CD8-positive, alpha-beta memory T cell (primary cell): Measurements from ENCODE around the gene OR13C3. TPM values are rescaled to one million over a fixed set of nuclear protein-coding genes. Genes with fewer than 3 reads are reported as not detected.

Source experiments
- CTCF ChIA-PET: fragments of 350-600 bp; sonication (Branson Sonifier 250); formaldehyde crosslinking; loops from one replicate; lab custom pipeline; 2021; ENCODE audit warnings: antibody characterized with exemption; lab: Charles Lee
- POLR2A ChIA-PET: fragments of 350-600 bp; sonication (Branson Sonifier 250); formaldehyde crosslinking; loops from one replicate; lab custom pipeline; 2021; ENCODE audit warnings: antibody characterized with exemption; lab: Charles Lee
- DNase-seq, 5 donors: peaks; one replicate each; pipeline versions ENCODE4 v3.0.0 to v3.0.0-alpha.2; 2020 to 2022; ENCODE audit warnings: mixed read lengths in 1 of 5
- H3K27ac ChIP-seq: one replicate; pipeline ENCODE4 v1.7.0; 2013; ENCODE audit warnings: low read depth, mild to moderate bottlenecking, low read length, moderate library complexity
- H3K27me3 ChIP-seq: 2 replicates; pipeline ENCODE4 v1.7.0; 2013; ENCODE audit warnings: low read length, mild to moderate bottlenecking; ENCODE audit not compliant: insufficient read depth, poor library complexity, severe bottlenecking
- H3K36me3 ChIP-seq: 2 replicates; pipeline ENCODE4 v1.7.0; 2013; ENCODE audit warnings: mild to moderate bottlenecking, low read length, moderate library complexity; ENCODE audit not compliant: insufficient read depth
- H3K4me1 ChIP-seq: 2 replicates; pipeline ENCODE4 v1.7.0; 2013; ENCODE audit warnings: mild to moderate bottlenecking, low read length, moderate library complexity; ENCODE audit not compliant: insufficient read depth
- H3K4me3 ChIP-seq: 2 replicates; pipeline ENCODE4 v1.7.0; 2013; ENCODE audit warnings: mild to moderate bottlenecking, low read length
- H3K9me3 ChIP-seq: 2 replicates; pipeline ENCODE4 v1.7.0; 2013; ENCODE audit warnings: mild to moderate bottlenecking, low read length
- H3K27ac Mint-ChIP-seq, 8 donors: one replicate each; pipeline ENCODE4 v1.8.0; 2020 to 2021; ENCODE audit warnings: mixed read lengths in 8 of 8, mild to moderate bottlenecking in 6 of 8, inconsistent platforms in 3 of 8, moderate library complexity in 3 of 8
- H3K27me3 Mint-ChIP-seq, 2 donors: one replicate each; pipeline ENCODE4 v1.8.0; 2020 to 2021; ENCODE audit warnings: mixed read lengths in 2 of 2, mild to moderate bottlenecking in 1 of 2, moderate library complexity in 1 of 2
- H3K36me3 Mint-ChIP-seq, 3 donors: one replicate each; pipeline ENCODE4 v1.8.0; 2020 to 2021; ENCODE audit warnings: mixed read lengths in 3 of 3, inconsistent platforms in 1 of 3, mild to moderate bottlenecking in 1 of 3
- H3K4me1 Mint-ChIP-seq, 3 donors: one replicate each; pipeline ENCODE4 v1.8.0; 2020 to 2021; ENCODE audit warnings: mixed read lengths in 3 of 3, inconsistent platforms in 1 of 3, mild to moderate bottlenecking in 1 of 3
- H3K4me3 Mint-ChIP-seq, 7 donors: one replicate each; pipeline ENCODE4 v1.8.0; 2020 to 2021; ENCODE audit warnings: mixed read lengths in 7 of 7, mild to moderate bottlenecking in 6 of 7, moderate library complexity in 4 of 7, inconsistent platforms in 2 of 7
- H3K9me3 Mint-ChIP-seq, 5 donors: one replicate each; pipeline ENCODE4 v1.8.0; 2020 to 2022; ENCODE audit warnings: mixed read lengths in 5 of 5, mild to moderate bottlenecking in 3 of 5, moderate library complexity in 2 of 5, inconsistent platforms in 1 of 5
- polyA plus RNA-seq: library from polyadenylated mRNA; unstranded; fragments of 300-500 nt; fragmentation: Illumina TruSeq; gene quantifications from one replicate; pipeline ENCODE4 v1.2.3, GENCODE V29; 2021
- total RNA-seq, 2 experiments: library from RNA; stranded (reverse); gene quantifications; one replicate each; pipeline ENCODE4 v1.2.3, GENCODE V29; 2021

The OR13C3 gene
- total and polyA plus RNA-seq, 3 experiments from 2014 or later = not detected

GRCh38 chr9:104503440-104503839 is 33.2 kb downstream of the OR13C3 start:
- POLR2A ChIA-PET = no interaction called here
- Mint-ChIP-seq H3K27me3 (peaks cover 0 to 2% of the 10 kb centered on the region in 2 donors), H3K9me3 (peaks cover 0 to 2% (median 0%) of the 10 kb centered on the region in 5 donors), H3K27ac (no peak overlapping the region), H3K36me3 (no peaks in the 10 kb centered on the region), H3K4me1 (no peaks in the 10 kb centered on the region), H3K4me3 (no peak overlapping the region)
- no peak for DNase-seq
- Histone ChIP-seq H3K27me3 (no peaks in the 10 kb centered on the region), H3K27ac (no peak overlapping the region), H3K4me1 (no peaks in the 10 kb centered on the region), H3K36me3 (no peaks in the 10 kb centered on the region), H3K4me3 (no peak overlapping the region), H3K9me3 (no peaks in the 10 kb centered on the region)
- CTCF ChIA-PET = no interaction called here

GRCh38 chr9:104494808-104495207 is 41.8 kb downstream of the OR13C3 start:
- Mint-ChIP-seq H3K9me3 (peaks cover 0 to 8% (median 0%) of the 10 kb centered on the region in 5 donors), H3K36me3 (no peaks in the 10 kb centered on the region), H3K4me1 (no peaks in the 10 kb centered on the region), H3K27ac (no peak overlapping the region), H3K4me3 (no peak overlapping the region), H3K27me3 (peaks cover 0 to 2% of the 10 kb centered on the region in 2 donors)
- Histone ChIP-seq H3K27ac (no peak overlapping the region), H3K27me3 (no peaks in the 10 kb centered on the region), H3K36me3 (no peaks in the 10 kb centered on the region), H3K4me1 (no peaks in the 10 kb centered on the region), H3K9me3 (no peaks in the 10 kb centered on the region), H3K4me3 (no peak overlapping the region)
- DNase-seq = no peak
- CTCF ChIA-PET = no interaction called here
- POLR2A ChIA-PET = no interaction called here

Other genes with a start within 250 kb of the OR13C3 start
- gene OR13F1, start 32.6 kb downstream of the OR13C3 start, total RNA-seq = not detected
- not detected for gene OR13F1, start 32.6 kb downstream of the OR13C3 start, polyA plus RNA-seq
- gene OR13C4, start 9.6 kb downstream of the OR13C3 start, total RNA-seq = not detected
- not detected for gene OR13C4, start 9.6 kb downstream of the OR13C3 start, polyA plus RNA-seq
- gene OR13C8, start 32.3 kb upstream of the OR13C3 start, total RNA-seq = not detected
- gene OR13C8, start 32.3 kb upstream of the OR13C3 start, polyA plus RNA-seq = not detected
- gene OR13C5, start 62.6 kb upstream of the OR13C3 start, total RNA-seq = not detected
- gene OR13C5, start 62.6 kb upstream of the OR13C3 start, polyA plus RNA-seq = not detected
- not detected for gene OR13C2, start 68.8 kb upstream of the OR13C3 start, total RNA-seq
- gene OR13C2, start 68.8 kb upstream of the OR13C3 start, polyA plus RNA-seq = not detected
- not detected for gene OR13C9, start 81.3 kb upstream of the OR13C3 start, total RNA-seq
- not detected for gene OR13C9, start 81.3 kb upstream of the OR13C3 start, polyA plus RNA-seq
- gene OR13D1, start 157.7 kb upstream of the OR13C3 start, total RNA-seq = not detected
- gene OR13D1, start 157.7 kb upstream of the OR13C3 start, polyA plus RNA-seq = not detected
- 10 to 100 TPM in 1 of 2 experiments, 1 to 10 TPM in 1; 9.1 to 10.1 TPM for gene NIPSNAP3A, start 210.8 kb upstream of the OR13C3 start, total RNA-seq
- 21.8 TPM for gene NIPSNAP3A, start 210.8 kb upstream of the OR13C3 start, polyA plus RNA-seq
- under 1 TPM; 0.18 to 0.46 TPM for gene NIPSNAP3B, start 227.3 kb upstream of the OR13C3 start, total RNA-seq
- not detected for gene NIPSNAP3B, start 227.3 kb upstream of the OR13C3 start, polyA plus RNA-seq